ENCODE results near the gene SPO11.
"Not testable (repeated sequence)": the region's sequence is repeated elsewhere in the genome, so short reads cannot be mapped to it uniquely, and the experiment has no call there.

GRCh38 chr20:57348922-57349574 is 19.4 kb downstream of the SPO11 start:
- not testable (repeated sequence) for TF ChIP-seq CTCF (IDR thresholded peaks at IDR 0.05; ENCODE audit: low read depth, low read length, poor library complexity, severe bottlenecking); EZH2phosphoT487 (IDR thresholded peaks at IDR 0.05; ENCODE audit: borderline replicate concordance, low read length)
